Skeletal muscle satellite cell (primary cell): ENCODE measurements around the gene HACD2. TPM values are rescaled to one million over a fixed set of nuclear protein-coding genes. Genes with fewer than 3 reads are reported as not detected.

Experiments used
- H3K27me3 ChIP-seq: 2 replicates; pipeline ENCODE4 v1.7.0; 2013; ENCODE audit warnings: low read length; ENCODE audit not compliant: control insufficient read depth, insufficient read depth
- H3K36me3 ChIP-seq: 2 replicates; pipeline ENCODE4 v1.7.0; 2013; ENCODE audit warnings: mild to moderate bottlenecking, control low read depth, low read length; ENCODE audit not compliant: insufficient read depth
- H3K4me1 ChIP-seq: 2 replicates; pipeline ENCODE4 v1.7.0; 2013; ENCODE audit warnings: low read length; ENCODE audit not compliant: control insufficient read depth, insufficient read depth
- H3K4me2 ChIP-seq: 2 replicates; pipeline ENCODE4 v1.7.0; 2013; ENCODE audit warnings: mild to moderate bottlenecking, low read length
- H3K4me3 ChIP-seq: 2 replicates; pipeline ENCODE4 v1.7.0; 2013; ENCODE audit warnings: low read length
- H3K9ac ChIP-seq: 2 replicates; pipeline ENCODE4 v1.7.0; 2013; ENCODE audit warnings: mild to moderate bottlenecking, low read depth, low read length, moderate library complexity
- H3K9me3 ChIP-seq: replicated peaks from 2 replicates; pipeline ENCODE4 v1.7.0; 2013; ENCODE audit warnings: mild to moderate bottlenecking, control low read depth, low read length
- total RNA-seq: library from RNA; depleted of rRNA; stranded (reverse); fragments of >200 nt; gene quantifications from 2 replicates; pipeline ENCODE4 v1.2.3, GENCODE V29; 2012; rRNA removed

The HACD2 gene, protein sequence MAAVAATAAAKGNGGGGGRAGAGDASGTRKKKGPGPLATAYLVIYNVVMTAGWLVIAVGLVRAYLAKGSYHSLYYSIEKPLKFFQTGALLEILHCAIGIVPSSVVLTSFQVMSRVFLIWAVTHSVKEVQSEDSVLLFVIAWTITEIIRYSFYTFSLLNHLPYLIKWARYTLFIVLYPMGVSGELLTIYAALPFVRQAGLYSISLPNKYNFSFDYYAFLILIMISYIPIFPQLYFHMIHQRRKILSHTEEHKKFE
- total RNA-seq = 17.5 and 19.3 TPM in 2 replicates

DNA sequence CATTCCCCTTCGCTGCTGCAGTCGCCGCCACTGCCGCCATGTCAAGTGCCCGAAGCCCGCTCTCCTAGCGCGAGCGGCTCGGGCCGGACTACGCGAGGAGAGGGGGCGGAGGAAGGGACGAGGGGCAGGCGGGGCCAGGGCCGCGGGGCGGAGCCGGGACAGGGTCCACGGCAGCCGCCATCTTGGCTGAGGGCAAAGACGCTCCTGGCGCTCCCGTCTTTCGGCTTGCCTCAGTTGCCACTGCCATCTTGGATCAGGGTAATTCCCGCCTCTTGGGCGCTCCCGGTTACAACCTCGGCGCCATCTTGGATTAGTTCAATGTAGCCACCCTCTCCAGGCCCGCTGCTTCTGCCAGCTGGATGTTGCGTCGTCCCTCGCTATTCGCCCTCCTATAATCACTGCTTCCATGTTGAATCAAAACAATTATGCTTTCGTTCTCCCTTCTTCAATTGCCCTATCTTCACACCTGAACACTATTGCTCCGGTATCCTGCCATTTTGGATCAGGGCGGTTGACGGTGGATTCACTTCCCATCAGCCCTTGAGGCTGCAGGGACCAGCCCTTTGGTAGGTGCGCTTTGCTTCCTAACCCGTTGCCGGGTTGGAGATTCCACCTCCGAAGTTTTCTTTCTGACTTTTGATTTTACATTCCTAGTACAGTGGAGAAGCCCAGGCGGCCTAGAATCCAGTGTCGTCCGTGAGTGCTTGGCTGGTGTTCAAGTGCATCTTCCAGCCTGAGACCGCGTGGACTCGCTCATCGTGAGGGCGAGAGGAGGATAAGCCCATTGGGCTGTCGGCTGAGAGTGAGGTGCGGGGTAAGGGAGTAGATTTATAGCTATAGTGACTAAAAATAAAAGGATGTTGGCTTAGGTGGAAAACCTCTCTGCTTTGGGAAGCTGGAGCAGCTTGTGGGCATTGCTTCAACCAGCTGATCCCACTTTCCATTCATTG, at the start of gene HACD2:
TSS of gene HACD2 (minus strand) at position 66 of the 950 bp plus-strand sequence. CDS start at position 40, 26 bp downstream.
- H3K4me3 ChIP-seq = peak within 1 kb of the TSS; percentile 87
- H3K4me2 ChIP-seq = peak within 1 kb of the TSS; percentile 94
- H3K36me3 ChIP-seq = no peaks in the 10 kb centered on the region
- H3K9me3 ChIP-seq = no peaks in the 10 kb centered on the region
- H3K27me3 ChIP-seq = no peaks in the 10 kb centered on the region
- H3K9ac ChIP-seq = peak within 1 kb of the TSS; percentile 89
- H3K4me1 ChIP-seq = peaks cover 28% of the 10 kb centered on the region

DNA sequence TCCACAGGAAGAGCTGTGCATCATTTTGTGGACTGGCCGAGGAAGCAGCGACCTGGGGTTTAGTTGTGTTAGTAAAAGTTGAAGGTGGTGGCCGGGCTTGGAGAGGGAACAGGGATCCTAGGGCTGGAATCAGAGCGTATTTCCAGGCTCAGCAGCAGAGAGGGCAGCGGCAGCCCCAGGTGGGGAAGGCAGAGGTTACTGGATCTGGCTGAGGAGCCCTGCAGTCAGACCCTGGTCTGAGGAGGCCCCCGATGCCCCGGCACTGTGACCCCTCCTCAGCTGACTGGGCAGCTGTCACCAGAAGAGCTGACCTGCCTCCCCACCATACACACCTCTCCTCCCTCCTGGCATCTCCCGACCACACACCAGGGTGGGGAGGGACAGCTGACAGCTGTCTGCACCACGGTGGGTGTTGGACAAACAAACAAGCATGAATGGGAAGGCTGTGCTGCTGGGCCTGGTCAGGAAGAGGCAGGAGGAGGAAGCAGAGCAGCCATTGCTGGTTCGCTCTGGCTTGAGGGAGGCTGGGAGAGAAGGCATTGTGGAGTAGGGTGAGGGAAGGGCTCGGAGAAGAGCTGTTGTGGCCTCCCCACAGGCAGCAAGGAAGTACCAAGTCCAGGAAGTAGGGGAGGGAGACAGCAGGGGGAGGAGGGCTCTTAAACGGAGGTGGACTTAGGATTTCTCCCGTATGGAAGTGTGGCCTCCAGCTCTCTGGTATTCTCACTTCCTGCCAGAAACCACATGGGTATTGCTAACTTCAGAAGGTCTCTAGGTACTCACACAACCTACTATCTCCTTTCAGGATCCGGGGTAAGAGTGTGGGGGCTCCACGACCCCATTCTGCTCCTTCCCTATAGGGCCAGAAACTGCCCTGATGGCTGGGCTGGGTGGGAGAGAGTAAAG, 49.5 kb upstream of the HACD2 start:
- H3K9me3 ChIP-seq = no peaks in the 10 kb centered on the region
- peaks cover 5% of the 10 kb centered on the region for H3K4me1 ChIP-seq
- H3K4me2 ChIP-seq = no peak overlapping the region
- H3K27me3 ChIP-seq = no peaks in the 10 kb centered on the region
- H3K9ac ChIP-seq = no peak overlapping the region
- H3K4me3 ChIP-seq = no peak overlapping the region
- H3K36me3 ChIP-seq = peaks cover 3% of the 10 kb centered on the region

GRCh38 chr3:123633530-123633929, 48.7 kb upstream of the HACD2 start:
- Histone ChIP-seq H3K9me3 (no peaks in the 10 kb centered on the region), H3K4me1 (peaks cover 5% of the 10 kb centered on the region), H3K9ac (no peak overlapping the region), H3K4me3 (no peak overlapping the region), H3K27me3 (no peaks in the 10 kb centered on the region), H3K4me2 (no peak overlapping the region), H3K36me3 (peaks cover 3% of the 10 kb centered on the region)

DNA sequence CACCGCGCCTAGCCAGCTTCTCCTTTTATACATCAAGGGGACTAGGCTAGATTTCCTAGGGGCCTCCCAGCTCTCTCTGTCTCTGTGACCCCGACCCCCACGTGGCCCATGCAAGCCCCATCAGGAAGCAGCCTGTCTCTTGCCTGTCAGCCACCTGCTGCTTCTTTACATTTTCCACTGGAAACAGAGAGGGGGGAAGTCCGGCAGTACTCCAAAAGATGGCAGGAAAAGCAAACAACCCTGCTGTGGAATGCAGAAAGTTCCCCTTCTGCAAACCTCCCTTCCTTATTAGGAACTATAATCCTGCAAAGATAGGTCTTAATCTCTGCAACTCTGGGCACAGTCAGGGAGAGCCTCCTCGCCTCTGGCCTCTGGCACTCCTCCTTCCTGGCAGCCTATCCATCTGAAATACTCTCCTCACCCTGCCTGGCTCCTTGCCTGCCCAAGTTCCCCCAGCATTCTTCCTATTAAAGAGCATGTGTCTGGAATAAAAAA, 47.4 kb upstream of the HACD2 start:
- peaks cover 5% of the 10 kb centered on the region for H3K4me1 ChIP-seq
- peaks cover 3% of the 10 kb centered on the region for H3K36me3 ChIP-seq
- H3K4me2 ChIP-seq = no peak overlapping the region
- no peak overlapping the region for H3K9ac ChIP-seq
- no peaks in the 10 kb centered on the region for H3K27me3 ChIP-seq
- H3K4me3 ChIP-seq = no peak overlapping the region
- H3K9me3 ChIP-seq = no peaks in the 10 kb centered on the region

DNA sequence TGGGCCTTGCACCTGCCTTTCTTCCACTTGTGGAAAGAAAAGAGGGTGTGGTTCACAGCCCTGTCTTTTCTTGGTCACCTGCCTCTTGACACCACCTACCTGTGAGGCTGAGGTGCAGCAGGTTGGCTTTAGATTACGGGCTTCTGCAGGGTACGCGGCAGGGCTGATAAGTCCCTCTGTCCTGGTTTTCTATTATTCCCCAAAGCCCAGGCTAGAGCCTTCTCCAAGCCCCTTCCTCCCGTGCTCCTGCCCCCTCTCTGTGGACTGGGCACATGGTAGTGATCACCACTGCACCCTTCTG, 44.8 kb upstream of the HACD2 start:
- no peak overlapping the region for H3K9ac ChIP-seq
- H3K4me3 ChIP-seq = no peak overlapping the region
- no peaks in the 10 kb centered on the region for H3K9me3 ChIP-seq
- no peak overlapping the region for H3K4me2 ChIP-seq
- peaks cover 4% of the 10 kb centered on the region for H3K4me1 ChIP-seq
- peaks cover 3% of the 10 kb centered on the region for H3K36me3 ChIP-seq
- H3K27me3 ChIP-seq = no peaks in the 10 kb centered on the region

- H3K36me3 ChIP-seq = peaks cover 3% of the 10 kb centered on the region
- no peaks in the 10 kb centered on the region for H3K4me1 ChIP-seq
These were observed 44.3 kb upstream of the HACD2 start for GRCh38 chr3:123628996-123629746.

GRCh38 chr3:123627673-123628670, 43.1 kb upstream of the HACD2 start:
- peaks cover 3% of the 10 kb centered on the region for H3K36me3 ChIP-seq

More at GRCh38 chr3:123628996-123629746, 44.3 kb upstream of the HACD2 start:
- Histone ChIP-seq H3K9ac (no peak overlapping the region), H3K4me3 (no peak overlapping the region), H3K4me2 (no peak overlapping the region), H3K27me3 (no peaks in the 10 kb centered on the region), H3K9me3 (no peaks in the 10 kb centered on the region)

GRCh38 chr3:123626881-123627280, 42.0 kb upstream of the HACD2 start:
- Histone ChIP-seq H3K9ac (no peak overlapping the region), H3K4me1 (peaks cover 4% of the 10 kb centered on the region), H3K4me3 (no peak overlapping the region), H3K36me3 (peaks cover 3% of the 10 kb centered on the region), H3K9me3 (no peaks in the 10 kb centered on the region), H3K4me2 (no peak overlapping the region), H3K27me3 (no peaks in the 10 kb centered on the region)

More at GRCh38 chr3:123627673-123628670, 43.1 kb upstream of the HACD2 start:
- Histone ChIP-seq H3K9ac (no peak overlapping the region), H3K27me3 (no peaks in the 10 kb centered on the region), H3K4me1 (peaks cover 4% of the 10 kb centered on the region), H3K4me3 (no peak overlapping the region), H3K9me3 (no peaks in the 10 kb centered on the region), H3K4me2 (no peak overlapping the region)

GRCh38 chr3:123624302-123624701, 39.4 kb upstream of the HACD2 start:
- Histone ChIP-seq H3K9me3 (no peaks in the 10 kb centered on the region), H3K27me3 (no peaks in the 10 kb centered on the region), H3K4me2 (no peak overlapping the region), H3K4me1 (peaks cover 5% of the 10 kb centered on the region), H3K36me3 (no peaks in the 10 kb centered on the region), H3K4me3 (no peak overlapping the region), H3K9ac (no peak overlapping the region)
